Gastrocnemius medialis (tissue), 4 donors: ENCODE measurements around the gene OR2G6.
"Not testable (repeated sequence)": the region's sequence is repeated elsewhere in the genome, so short reads cannot be mapped to it uniquely, and the experiment has no call there.

ENCODE experiments used
- CTCF ChIP-seq, 5 experiments: fragments of 450-650 bp in 3 of 5; fragments of 200-600 bp in 2 of 5; sonication (generic) in 2 of 5; IDR thresholded peaks in 4 of 5; conservative IDR thresholded peaks in 1 of 5; 1 replicate in 4 of 5; 2 replicates in 1 of 5; pipeline ENCODE4 v1.5.1; 2016 to 2019; ENCODE audit warnings: antibody characterized with exemption in 5 of 5, mild to moderate bottlenecking in 3 of 5, moderate library complexity in 3 of 5
- POLR2A ChIP-seq, 2 donors: fragments of 450-650 bp; IDR thresholded peaks; one replicate each; pipeline ENCODE4 v1.6.1; 2017; ENCODE audit warnings: antibody characterized with exemption in 2 of 2, mild to moderate bottlenecking in 2 of 2, moderate library complexity in 2 of 2

GRCh38 chr1:248459117-248459516 is 48.8 kb upstream of the OR2G6 start:
- not testable (repeated sequence) for TF ChIP-seq CTCF (IDR thresholded peaks at IDR 0.05 in 4 of 5, conservative IDR thresholded peaks at IDR 0.05 in 1 of 5); POLR2A (IDR thresholded peaks at IDR 0.05)
